Measurements from ENCODE around the gene C7orf57. TPM values are rescaled to one million over a fixed set of nuclear protein-coding genes. Genes with fewer than 3 reads are reported as not detected.

Gene C7orf57
- total RNA-seq, 1 donor from 2014 or later, result not detected

GRCh38 chr7:48006866-48007265, 28.5 kb upstream of the C7orf57 start:
- Mint-ChIP-seq H3K27ac (no peak overlapping the region), H3K9me3 (peaks cover 7% of the 10 kb centered on the region), H3K27me3 (ENCODE audit: low read depth) (no peaks in the 10 kb centered on the region), H3K4me1 (peaks cover 15% of the 10 kb centered on the region), H3K4me3 (no peak overlapping the region), H3K36me3 (no peaks in the 10 kb centered on the region)
- TF ChIP-seq CTCF (IDR thresholded peaks at IDR 0.05; ENCODE audit: unreplicated experiment), result no peak
- no peak for DNase-seq (ENCODE audit: low spot score in 2 of 2, unreplicated experiment in 2 of 2)

GRCh38 chr7:48009257-48009656, 26.1 kb upstream of the C7orf57 start:
- TF ChIP-seq CTCF (IDR thresholded peaks at IDR 0.05; ENCODE audit: unreplicated experiment), result no peak

GRCh38 chr7:48009954-48010353, 25.4 kb upstream of the C7orf57 start:
- H3K9me3 Mint-ChIP-seq, result no peaks in the 10 kb centered on the region
- H3K27me3 Mint-ChIP-seq (ENCODE audit: low read depth), result no peaks in the 10 kb centered on the region
- H3K4me1 Mint-ChIP-seq, result peaks cover 8% of the 10 kb centered on the region
- no peak overlapping the region for H3K27ac Mint-ChIP-seq
- H3K36me3 Mint-ChIP-seq, result no peaks in the 10 kb centered on the region
- no peak for DNase-seq (ENCODE audit: low spot score in 2 of 2, unreplicated experiment in 2 of 2)
- no peak overlapping the region for H3K4me3 Mint-ChIP-seq
- no peak for TF ChIP-seq CTCF (IDR thresholded peaks at IDR 0.05; ENCODE audit: unreplicated experiment)

More at GRCh38 chr7:48009257-48009656, 26.1 kb upstream of the C7orf57 start:
- no peak overlapping the region for H3K4me3 Mint-ChIP-seq
- H3K27ac Mint-ChIP-seq, result no peak overlapping the region
- DNase-seq (ENCODE audit: low spot score in 2 of 2, unreplicated experiment in 2 of 2), result no peak
- H3K9me3 Mint-ChIP-seq, result no peaks in the 10 kb centered on the region
- peaks cover 12% of the 10 kb centered on the region for H3K4me1 Mint-ChIP-seq
- H3K27me3 Mint-ChIP-seq (ENCODE audit: low read depth), result no peaks in the 10 kb centered on the region
- H3K36me3 Mint-ChIP-seq, result no peaks in the 10 kb centered on the region

GRCh38 chr7:48011323-48011722, 24.0 kb upstream of the C7orf57 start:
- H3K36me3 Mint-ChIP-seq, result no peaks in the 10 kb centered on the region
- no peak overlapping the region for H3K27ac Mint-ChIP-seq

GRCh38 chr7:48011951-48012350, 23.4 kb upstream of the C7orf57 start:
- Mint-ChIP-seq H3K9me3 (no peaks in the 10 kb centered on the region), H3K27me3 (ENCODE audit: low read depth) (no peaks in the 10 kb centered on the region), H3K27ac (no peak overlapping the region), H3K4me3 (no peak overlapping the region), H3K4me1 (peaks cover 17% of the 10 kb centered on the region), H3K36me3 (no peaks in the 10 kb centered on the region)
- no peak for DNase-seq (ENCODE audit: low spot score in 2 of 2, unreplicated experiment in 2 of 2)
- TF ChIP-seq CTCF (IDR thresholded peaks at IDR 0.05; ENCODE audit: unreplicated experiment), result no peak

More at GRCh38 chr7:48011323-48011722, 24.0 kb upstream of the C7orf57 start:
- H3K4me3 Mint-ChIP-seq, result no peak overlapping the region
- DNase-seq (ENCODE audit: low spot score in 2 of 2, unreplicated experiment in 2 of 2), result no peak
- H3K27me3 Mint-ChIP-seq (ENCODE audit: low read depth), result no peaks in the 10 kb centered on the region
- TF ChIP-seq CTCF (IDR thresholded peaks at IDR 0.05; ENCODE audit: unreplicated experiment), result no peak
- H3K9me3 Mint-ChIP-seq, result no peaks in the 10 kb centered on the region
- H3K4me1 Mint-ChIP-seq, result peaks cover 15% of the 10 kb centered on the region

- no peaks in the 10 kb centered on the region for H3K27me3 Mint-ChIP-seq (ENCODE audit: low read depth)
- DNase-seq (ENCODE audit: low spot score in 2 of 2, unreplicated experiment in 2 of 2), result no peak
- peaks cover 12% of the 10 kb centered on the region for H3K4me1 Mint-ChIP-seq
- H3K9me3 Mint-ChIP-seq, result peaks cover 30% of the 10 kb centered on the region
- no peaks in the 10 kb centered on the region for H3K36me3 Mint-ChIP-seq
- no peak overlapping the region for H3K4me3 Mint-ChIP-seq
- no peak for TF ChIP-seq CTCF (IDR thresholded peaks at IDR 0.05; ENCODE audit: unreplicated experiment)
- no peak overlapping the region for H3K27ac Mint-ChIP-seq
Measured at GRCh38 chr7:48016641-48017040, 18.7 kb upstream of the C7orf57 start.

All from mesothelial cell of epicardium (in vitro differentiated cells).